Stimulated activated CD8-positive, alpha-beta memory T cell treated with anti-CD3 and anti-CD28 coated beads, Interleukin-4, amount 100 ng/mL, for 24 hours (primary cell): ENCODE data around the gene PXMP4.
"Not testable (repeated sequence)": the region's sequence is repeated elsewhere in the genome, so short reads cannot be mapped to it uniquely, and the experiment has no call there.

Source experiments
- DNase-seq: peaks from one replicate; pipeline ENCODE4 v3.0.0-alpha.2; 2020; ENCODE audit warnings: low read depth

Gene PXMP4

GRCh38 chr20:33703498-33704137 lies 16.5 kb downstream of the PXMP4 start:
- no peak for DNase-seq

GRCh38 chr20:33702861-33703260 lies 17.2 kb downstream of the PXMP4 start:
- no peak for DNase-seq

GRCh38 chr20:33701629-33702450 lies 18.3 kb downstream of the PXMP4 start:
- no peak for DNase-seq

GRCh38 chr20:33700696-33701441 lies 19.2 kb downstream of the PXMP4 start:
- DNase-seq, result not testable (repeated sequence)

GRCh38 chr20:33698966-33699365 lies 21.1 kb downstream of the PXMP4 start:
- DNase-seq, result not testable (repeated sequence)

GRCh38 chr20:33697129-33697528 lies 23.0 kb downstream of the PXMP4 start:
- DNase-seq, result no peak

- DNase-seq, result no peak
These were observed 23.7 kb downstream of the PXMP4 start for GRCh38 chr20:33696448-33696847.

- no peak for DNase-seq
These were observed 25.5 kb downstream of the PXMP4 start for GRCh38 chr20:33694639-33695012.

- DNase-seq, result no peak
These were observed 26.1 kb downstream of the PXMP4 start for GRCh38 chr20:33693741-33694638.

- no peak for DNase-seq
These were observed 26.8 kb downstream of the PXMP4 start for GRCh38 chr20:33693289-33693688.

GRCh38 chr20:33689973-33690372 lies 30.1 kb downstream of the PXMP4 start:
- DNase-seq, result peak; percentile 29

- no peak for DNase-seq
These were observed 30.6 kb downstream of the PXMP4 start for GRCh38 chr20:33689493-33689892.

GRCh38 chr20:33688938-33689424 lies 31.1 kb downstream of the PXMP4 start:
- no peak for DNase-seq

- DNase-seq, result no peak
These were observed 31.8 kb downstream of the PXMP4 start for GRCh38 chr20:33687993-33688937.

GRCh38 chr20:33687370-33687915 lies 32.7 kb downstream of the PXMP4 start:
- DNase-seq, result no peak

- no peak for DNase-seq
These were observed 33.1 kb downstream of the PXMP4 start for GRCh38 chr20:33686984-33687366.

GRCh38 chr20:33686100-33686983 lies 33.8 kb downstream of the PXMP4 start, which contains the start of gene E2F1:
TSS of gene E2F1 (minus strand) at chr20:33686385. CDS start at chr20:33686264, 121 bp downstream.
- peak; percentile 95 for DNase-seq

- DNase-seq, result peak; percentile 60
These were observed 34.6 kb downstream of the PXMP4 start for GRCh38 chr20:33685328-33686099.
